GM03348 (cell line): ENCODE results near the gene ANKRD50.

Experiments used
- DNase-seq: peaks from one replicate; pipeline ENCODE4 v3.0.0; 2012; ENCODE audit warnings: low spot score

The ANKRD50 gene, protein sequence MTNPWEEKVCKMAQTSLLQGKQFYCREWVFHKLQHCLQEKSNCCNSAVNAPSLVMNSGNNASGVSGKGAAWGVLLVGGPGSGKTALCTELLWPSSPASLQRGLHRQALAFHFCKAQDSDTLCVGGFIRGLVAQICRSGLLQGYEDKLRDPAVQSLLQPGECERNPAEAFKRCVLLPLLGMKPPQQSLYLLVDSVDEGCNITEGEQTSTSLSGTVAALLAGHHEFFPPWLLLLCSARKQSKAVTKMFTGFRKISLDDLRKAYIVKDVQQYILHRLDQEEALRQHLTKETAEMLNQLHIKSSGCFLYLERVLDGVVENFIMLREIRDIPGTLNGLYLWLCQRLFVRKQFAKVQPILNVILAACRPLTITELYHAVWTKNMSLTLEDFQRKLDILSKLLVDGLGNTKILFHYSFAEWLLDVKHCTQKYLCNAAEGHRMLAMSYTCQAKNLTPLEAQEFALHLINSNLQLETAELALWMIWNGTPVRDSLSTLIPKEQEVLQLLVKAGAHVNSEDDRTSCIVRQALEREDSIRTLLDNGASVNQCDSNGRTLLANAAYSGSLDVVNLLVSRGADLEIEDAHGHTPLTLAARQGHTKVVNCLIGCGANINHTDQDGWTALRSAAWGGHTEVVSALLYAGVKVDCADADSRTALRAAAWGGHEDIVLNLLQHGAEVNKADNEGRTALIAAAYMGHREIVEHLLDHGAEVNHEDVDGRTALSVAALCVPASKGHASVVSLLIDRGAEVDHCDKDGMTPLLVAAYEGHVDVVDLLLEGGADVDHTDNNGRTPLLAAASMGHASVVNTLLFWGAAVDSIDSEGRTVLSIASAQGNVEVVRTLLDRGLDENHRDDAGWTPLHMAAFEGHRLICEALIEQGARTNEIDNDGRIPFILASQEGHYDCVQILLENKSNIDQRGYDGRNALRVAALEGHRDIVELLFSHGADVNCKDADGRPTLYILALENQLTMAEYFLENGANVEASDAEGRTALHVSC (N-terminal part only)

DNA sequence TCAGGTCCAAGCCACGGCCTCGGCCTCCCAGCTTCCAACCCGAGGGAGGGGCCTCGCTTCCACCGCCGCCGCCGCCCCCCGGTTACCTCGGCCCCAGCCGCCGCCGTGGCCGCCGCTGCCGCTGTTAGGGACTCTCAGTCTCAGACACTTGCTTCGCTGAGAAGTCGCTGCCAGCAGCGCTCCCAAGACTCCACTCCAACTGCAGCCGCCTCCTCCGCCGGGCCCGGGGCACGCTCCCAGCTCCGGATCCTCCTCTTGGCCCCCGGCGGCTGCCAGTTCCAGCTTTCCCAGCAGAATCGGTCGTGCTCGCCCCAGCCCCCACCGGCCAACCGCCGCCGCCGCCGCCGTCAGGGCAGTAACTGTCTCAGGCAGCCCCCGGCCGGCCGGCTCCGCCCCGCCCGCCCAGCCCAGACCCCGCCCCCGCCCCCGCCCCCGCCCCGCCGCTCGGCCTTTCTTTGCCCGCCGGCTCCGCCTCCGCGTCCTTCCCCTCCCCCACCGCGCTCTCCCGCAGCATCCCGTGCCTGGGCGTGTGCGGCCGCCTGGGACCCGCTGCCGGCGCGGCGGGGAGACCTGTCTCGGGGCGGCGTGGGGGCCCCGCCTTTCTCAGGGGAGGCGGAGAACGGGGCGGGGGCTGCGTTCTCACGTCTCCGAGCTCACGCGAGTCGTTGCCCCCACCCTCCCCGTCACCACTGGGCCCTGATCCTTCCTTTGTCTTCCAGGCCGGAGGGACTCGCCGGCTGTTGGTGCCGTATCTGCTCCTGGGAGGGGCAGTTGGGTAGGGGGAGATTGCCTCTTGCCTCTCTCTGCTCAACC is at the start of gene ANKRD50:
Gene ANKRD50 (minus strand): TSS at position 361 of the 813 bp plus-strand sequence. CDS start 2,221 bp downstream, outside the sequence.
- peak; percentile 96 for DNase-seq

GRCh38 chr4:124757126-124757525 is 44.6 kb upstream of the ANKRD50 start:
- DNase-seq = no peak

DNA sequence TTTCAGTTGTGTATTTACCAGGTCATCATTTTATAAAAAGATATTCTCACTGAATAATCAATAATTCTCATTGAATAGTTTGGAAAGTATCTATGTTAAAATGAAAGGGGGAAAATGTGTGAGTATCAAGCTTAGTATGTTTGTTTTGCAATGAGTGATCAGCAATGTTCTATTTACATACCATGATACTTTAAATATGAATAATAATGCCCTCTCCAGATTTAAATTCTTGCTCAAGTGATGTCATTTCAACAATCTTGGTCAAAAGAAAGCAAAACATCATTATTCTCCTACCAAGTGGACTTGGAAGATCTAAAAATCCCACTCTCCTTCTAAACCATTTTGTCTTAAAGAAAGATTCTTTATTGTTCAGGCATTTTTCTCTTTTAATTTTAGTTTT is 42.1 kb upstream of the ANKRD50 start:
- no peak for DNase-seq

- DNase-seq = no peak
Measured at GRCh38 chr4:124753941-124754581, 41.5 kb upstream of the ANKRD50 start.

GRCh38 chr4:124749421-124749820 is 36.9 kb upstream of the ANKRD50 start:
- DNase-seq = no peak

DNA sequence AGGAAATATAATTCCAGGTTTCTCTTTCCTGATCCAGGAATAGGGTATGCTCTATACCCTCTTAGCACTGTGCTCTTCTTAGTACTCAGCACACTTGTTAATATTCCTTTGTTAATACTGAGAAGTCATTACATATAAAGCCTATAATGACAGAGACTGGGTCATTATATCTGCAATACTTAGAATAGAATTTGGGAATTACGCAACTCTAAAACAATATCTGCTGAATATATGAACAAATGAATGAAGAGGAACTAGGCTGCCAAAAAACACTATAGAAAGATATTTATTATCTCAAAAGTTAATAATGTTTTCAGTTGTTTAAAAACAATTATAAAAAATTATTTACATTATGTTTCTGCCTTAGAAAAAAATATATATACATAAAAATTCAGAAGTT is 36.4 kb upstream of the ANKRD50 start:
- DNase-seq = no peak

DNA sequence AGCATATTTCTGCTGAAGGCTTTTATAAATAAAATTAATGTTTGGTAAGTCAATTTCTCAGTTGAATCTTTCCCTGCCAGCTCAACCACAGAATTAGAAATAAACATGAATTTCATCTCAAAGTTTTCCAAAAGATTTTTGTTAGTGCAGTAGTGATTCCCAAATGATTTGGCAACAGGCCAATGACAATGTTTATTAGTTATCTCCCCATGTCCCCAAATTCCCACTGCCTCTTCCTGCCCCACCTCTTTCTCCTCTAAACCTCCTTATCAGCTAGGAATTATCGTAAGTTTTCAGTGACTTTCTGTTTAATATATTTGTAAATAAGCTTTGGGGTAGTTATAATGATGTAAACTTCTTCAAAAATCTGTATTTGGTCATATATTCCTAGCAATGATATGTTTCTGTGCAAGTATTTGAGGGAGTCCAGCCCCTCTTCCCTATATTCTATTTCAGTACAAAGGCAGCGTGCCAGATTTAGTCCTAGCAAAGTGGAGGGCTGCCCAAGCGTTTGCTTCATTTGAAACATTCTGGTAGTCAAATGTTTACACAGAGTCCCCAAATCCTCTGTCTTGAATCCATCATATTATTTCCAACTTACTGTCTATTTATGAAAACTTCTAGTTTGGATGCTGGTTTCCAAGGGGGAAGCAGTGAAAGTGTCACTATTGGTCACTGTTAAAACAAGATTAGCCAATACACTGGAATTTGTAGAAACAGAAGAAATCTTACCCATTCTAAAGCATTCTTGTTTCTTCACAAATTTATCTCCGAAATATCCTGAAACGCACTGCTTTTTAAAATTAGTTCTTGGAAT is 33.7 kb upstream of the ANKRD50 start:
- no peak for DNase-seq

- no peak for DNase-seq
Measured at GRCh38 chr4:124743711-124744110, 31.2 kb upstream of the ANKRD50 start.

DNA sequence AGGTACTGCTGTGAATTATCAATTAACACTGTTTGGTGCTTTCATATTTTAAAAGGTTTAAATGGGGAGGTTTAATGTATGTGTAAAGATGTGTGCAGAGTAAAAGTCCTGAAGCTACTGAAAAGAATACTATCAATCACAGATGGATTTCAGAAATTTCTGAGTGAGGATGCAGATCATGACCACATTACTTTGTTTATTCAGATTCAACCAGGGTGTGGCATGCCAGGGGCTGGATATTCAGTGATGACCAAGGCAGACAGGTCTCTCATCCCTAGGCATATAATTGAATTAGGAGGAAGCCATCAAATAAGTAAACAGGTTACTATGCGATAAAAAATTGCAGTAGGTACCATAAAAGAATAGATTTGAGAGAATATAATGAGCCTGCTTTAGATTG is 28.0 kb upstream of the ANKRD50 start:
- DNase-seq = no peak

DNA sequence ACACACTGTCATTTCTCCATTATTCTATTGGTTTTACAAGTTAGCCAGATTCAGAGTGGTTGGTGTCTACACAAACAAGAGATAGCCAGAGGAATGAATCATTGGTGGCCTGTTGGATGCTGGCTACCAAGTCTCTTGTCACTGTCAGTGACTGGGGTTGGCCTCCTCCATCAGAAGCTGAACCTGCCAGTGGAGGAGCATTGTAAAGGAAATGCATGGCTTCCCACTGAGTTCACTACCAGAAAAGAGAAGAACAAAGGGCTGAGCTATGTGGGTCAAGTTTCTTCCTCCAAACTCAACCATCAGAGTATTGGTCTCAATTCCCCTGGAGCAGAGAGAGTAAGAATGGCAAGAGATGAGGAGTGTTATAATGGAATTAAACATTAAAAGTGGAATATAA is 26.5 kb upstream of the ANKRD50 start:
- DNase-seq = no peak

DNA sequence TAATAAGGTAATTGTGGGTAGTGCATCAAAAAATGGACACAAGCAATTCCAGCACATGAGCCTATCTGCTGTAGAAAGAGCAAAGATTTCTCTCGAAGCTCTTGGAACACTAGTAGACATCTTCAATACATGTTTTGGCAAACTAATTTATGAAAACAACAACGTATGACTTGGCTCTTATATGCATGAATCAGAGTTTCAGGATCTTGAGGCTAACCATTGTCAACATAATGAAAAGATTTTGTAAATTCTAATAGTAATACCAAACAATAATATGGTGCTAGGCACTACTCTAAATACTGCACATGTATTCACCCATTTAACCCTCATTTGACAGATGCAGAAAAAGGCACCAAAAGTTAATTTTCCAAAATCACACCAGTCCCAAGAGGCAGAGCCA is 25.1 kb upstream of the ANKRD50 start:
- no peak for DNase-seq

DNA sequence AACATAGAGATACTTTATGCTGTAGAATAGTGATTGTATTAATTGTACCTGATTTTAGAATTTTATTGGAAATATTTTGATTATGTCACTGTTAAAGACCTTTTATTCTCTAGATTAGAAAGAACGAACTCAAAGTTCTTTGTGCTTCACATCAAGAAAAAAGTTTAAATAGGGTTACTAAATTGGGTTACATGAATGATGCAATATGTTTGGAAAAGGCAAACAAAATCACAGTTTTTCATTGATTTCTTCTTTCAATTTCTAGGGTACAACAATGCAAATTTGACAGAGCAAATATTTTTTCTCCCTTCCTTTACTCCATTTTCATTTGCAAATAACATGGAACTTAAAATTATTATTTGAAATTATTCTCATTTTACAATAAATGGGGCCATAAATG is 24.0 kb upstream of the ANKRD50 start:
- DNase-seq = no peak

- DNase-seq = no peak
Measured at GRCh38 chr4:124727331-124727890, 14.9 kb upstream of the ANKRD50 start.

- no peak for DNase-seq
Measured at GRCh38 chr4:124726269-124726668, 13.7 kb upstream of the ANKRD50 start.

- no peak for DNase-seq
Measured at GRCh38 chr4:124722071-124722470, 9.5 kb upstream of the ANKRD50 start.

DNA sequence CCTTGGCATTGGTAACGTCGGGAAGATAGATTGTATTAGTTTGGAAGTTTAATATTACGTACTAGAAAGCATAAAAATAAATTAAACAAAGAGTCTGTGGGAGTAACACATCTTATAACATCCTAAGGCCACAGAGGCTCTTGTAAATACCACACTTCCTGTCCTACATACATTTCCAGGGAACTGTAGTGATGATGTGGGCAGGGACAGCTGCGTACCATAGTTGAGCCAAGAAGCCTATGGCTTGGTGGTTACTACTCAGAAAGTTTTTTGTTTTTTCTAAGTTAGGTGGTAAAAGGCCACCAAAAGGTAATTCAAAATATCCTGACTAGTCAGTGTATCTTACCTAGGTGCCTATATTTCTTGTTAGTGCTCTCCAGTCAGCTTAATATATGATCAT is 4.6 kb upstream of the ANKRD50 start:
- no peak for DNase-seq

GRCh38 chr4:124713185-124713592 is 657 bp upstream of the ANKRD50 start:
- DNase-seq = peak; percentile 68

- DNase-seq = peak; percentile 76
Measured at GRCh38 chr4:124711471-124712371, 811 bp downstream of the ANKRD50 start.

DNA sequence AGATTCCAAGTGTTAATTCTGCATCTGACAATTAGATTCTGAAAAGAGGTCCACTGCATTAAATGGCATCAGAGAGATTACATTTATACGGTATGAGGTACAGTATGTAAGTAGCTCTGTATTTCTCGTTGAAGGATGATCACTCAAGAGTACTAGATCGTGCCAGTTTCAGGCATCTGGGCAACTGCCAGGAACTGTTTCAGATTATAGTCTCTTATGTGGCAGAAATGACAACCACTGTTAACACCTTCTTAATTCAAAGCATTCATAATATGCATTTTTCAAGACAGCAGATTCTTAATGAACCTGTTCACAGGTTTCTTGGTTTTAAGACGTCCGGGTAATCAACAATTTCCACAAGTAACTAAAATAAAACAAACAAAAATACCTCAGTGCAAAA is 1.6 kb downstream of the ANKRD50 start:
- peak; percentile 5 for DNase-seq
